ENCODE measurements around the gene BICC1.
"Not testable (repeated sequence)": the region's sequence is repeated elsewhere in the genome, so short reads cannot be mapped to it uniquely, and the experiment has no call there.

The BICC1 gene

DNA sequence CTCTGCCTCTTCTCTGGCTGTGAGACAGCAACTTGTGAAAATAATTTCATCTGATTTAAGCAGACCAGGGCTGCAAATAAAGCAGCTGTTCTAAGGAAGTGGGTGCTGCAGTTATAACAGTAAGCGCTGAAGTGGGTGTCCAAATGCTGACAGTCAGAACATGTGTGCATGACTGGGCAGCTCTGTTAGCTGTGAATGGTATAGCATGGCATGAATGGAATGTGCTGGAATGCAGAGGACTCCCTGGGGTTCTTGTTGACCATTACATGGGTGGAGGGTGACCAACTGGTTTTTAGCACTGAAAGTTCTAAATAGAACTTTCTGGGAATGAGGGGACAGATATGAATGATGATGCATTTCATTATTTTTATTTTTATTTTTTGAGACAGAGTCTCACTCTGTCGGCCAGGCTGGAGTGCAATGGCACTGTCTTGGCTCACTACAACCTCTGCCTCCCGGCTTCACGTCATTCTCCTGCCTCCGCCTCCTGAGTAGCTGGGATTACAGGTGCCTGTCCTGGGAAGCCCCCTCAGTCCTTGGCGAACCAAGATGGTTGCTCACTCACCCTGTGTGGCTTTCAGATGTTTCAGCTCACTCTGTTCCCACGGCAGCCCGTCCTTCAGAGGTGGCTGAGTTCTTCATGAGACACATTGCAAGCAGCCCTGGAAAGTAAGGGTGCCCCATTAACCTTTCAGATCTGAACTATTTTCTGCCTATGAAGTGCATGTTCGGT is 344.0 kb downstream of the BICC1 start:
- Histone ChIP-seq H3K9me3 (replicated peaks in 1 of 2; ENCODE audit: control insufficient read depth in 2 of 2, insufficient read depth in 1 of 2, low read depth in 1 of 2, low read length in 2 of 2) (no peaks in the 10 kb centered on the region), H3K27me3 (ENCODE audit: control insufficient read depth in 3 of 3, insufficient read depth in 3 of 3, low read depth in 1 of 3, low read length in 3 of 3) (no peaks in the 10 kb centered on the region), H4K91ac (ENCODE audit: low read depth, low read length, poor library complexity) (no peak overlapping the region), H2BK15ac (ENCODE audit: low read length) (peak overlapping the region; percentile 50), H2BK12ac (ENCODE audit: low read length) (no peak overlapping the region), H3K79me1 (ENCODE audit: low read depth, low read length) (no peaks in the 10 kb centered on the region), H2AK5ac (ENCODE audit: low read depth, low read length) (peak overlapping the region; percentile 42), H3K14ac (ENCODE audit: low read length) (no peak overlapping the region), H3K9ac (ENCODE audit: low read depth, low read length, poor library complexity) (no peak overlapping the region), H4K8ac (ENCODE audit: low read depth, low read length) (no peak overlapping the region), H3K4me1 (ENCODE audit: control insufficient read depth in 2 of 2, insufficient read depth in 1 of 2, low read depth in 1 of 2, low read length in 2 of 2) (peaks cover 0 to 5% of the 10 kb centered on the region in 2 donors), H3K18ac (ENCODE audit: low read length) (peak overlapping the region; percentile 62), H3K27ac (replicated peaks; ENCODE audit: low read length) (no peak overlapping the region), H3K36me3 (replicated peaks in 1 of 2; ENCODE audit: control insufficient read depth in 2 of 2, insufficient read depth in 2 of 2, low read length in 2 of 2) (no peaks in the 10 kb centered on the region), H3K4me2 (ENCODE audit: insufficient read depth, low read length, poor library complexity, severe bottlenecking) (no peak overlapping the region), H2BK120ac (ENCODE audit: low read depth, low read length) (no peak overlapping the region), H2AFZ (ENCODE audit: low read length) (no peak overlapping the region), H2BK5ac (ENCODE audit: low read length) (peak overlapping the region; percentile 77), H3K4ac (ENCODE audit: low read length) (no peak overlapping the region), H3K23ac (ENCODE audit: low read depth, low read length, poor library complexity) (no peak overlapping the region), H3K4me3 (ENCODE audit: low read length in 2 of 2) (no peak overlapping the region)
- no CpG with 5 or more reads among the region's 9 CpGs for WGBS, 2 donors (ENCODE audit: extremely low coverage in 2 of 2, insufficient read length in 2 of 2, insufficient replicate concordance in 1 of 2)
- no peak for DNase-seq (ENCODE audit: low spot score)

DNA sequence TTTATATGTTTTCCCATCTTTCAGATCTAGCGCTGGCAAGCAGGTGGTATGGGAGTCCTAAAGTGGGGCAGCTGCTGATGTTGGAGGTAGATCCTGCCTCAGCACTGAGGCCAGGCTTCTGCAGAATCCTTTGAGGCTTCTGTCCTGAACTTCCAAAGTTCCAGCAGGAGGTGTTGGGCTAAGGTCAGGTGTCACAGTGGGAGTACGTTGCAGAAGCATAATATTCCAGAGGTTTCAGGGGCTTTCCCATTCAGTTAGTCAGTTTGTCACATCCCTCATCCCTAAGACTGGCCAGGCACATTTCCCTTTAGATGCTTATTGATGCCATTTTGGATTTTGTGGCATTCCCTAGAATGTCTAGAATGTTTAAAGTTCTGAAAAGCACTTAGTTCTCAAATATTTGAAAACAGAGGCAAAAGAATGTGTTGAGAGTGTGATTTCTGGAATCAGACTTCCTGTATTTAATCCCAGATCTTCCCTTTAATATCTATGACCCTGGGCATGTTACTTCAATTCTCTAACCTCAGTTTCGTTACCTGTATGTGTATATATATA is 344.7 kb downstream of the BICC1 start:
- no peak overlapping the region for H3K4me3 ChIP-seq (ENCODE audit: low read length in 2 of 2)
- peaks cover 0 to 5% of the 10 kb centered on the region in 2 donors for H3K4me1 ChIP-seq (ENCODE audit: control insufficient read depth in 2 of 2, insufficient read depth in 1 of 2, low read depth in 1 of 2, low read length in 2 of 2)
- H3K23ac ChIP-seq (ENCODE audit: low read depth, low read length, poor library complexity), result no peak overlapping the region
- no peak overlapping the region for H4K8ac ChIP-seq (ENCODE audit: low read depth, low read length)
- no peak overlapping the region for H3K4me2 ChIP-seq (ENCODE audit: insufficient read depth, low read length, poor library complexity, severe bottlenecking)
- no peak overlapping the region for H2BK12ac ChIP-seq (ENCODE audit: low read length)
- no peaks in the 10 kb centered on the region for H3K36me3 ChIP-seq (replicated peaks in 1 of 2; ENCODE audit: control insufficient read depth in 2 of 2, insufficient read depth in 2 of 2, low read length in 2 of 2)
- no peaks in the 10 kb centered on the region for H3K9me3 ChIP-seq (replicated peaks in 1 of 2; ENCODE audit: control insufficient read depth in 2 of 2, insufficient read depth in 1 of 2, low read depth in 1 of 2, low read length in 2 of 2)
- H2BK5ac ChIP-seq (ENCODE audit: low read length), result peak overlapping the region; percentile 77
- H3K9ac ChIP-seq (ENCODE audit: low read depth, low read length, poor library complexity), result no peak overlapping the region
- WGBS, 2 donors (ENCODE audit: extremely low coverage in 2 of 2, insufficient read length in 2 of 2, insufficient replicate concordance in 1 of 2), result no CpG with 5 or more reads among the region's 3 CpGs
- H3K14ac ChIP-seq (ENCODE audit: low read length), result no peak overlapping the region
- H3K79me1 ChIP-seq (ENCODE audit: low read depth, low read length), result no peaks in the 10 kb centered on the region
- no peak for DNase-seq (ENCODE audit: low spot score)
- H3K27ac ChIP-seq (replicated peaks; ENCODE audit: low read length), result no peak overlapping the region
- H4K91ac ChIP-seq (ENCODE audit: low read depth, low read length, poor library complexity), result no peak overlapping the region
- H2BK15ac ChIP-seq (ENCODE audit: low read length), result peak overlapping the region; percentile 50
- H3K27me3 ChIP-seq (ENCODE audit: control insufficient read depth in 3 of 3, insufficient read depth in 3 of 3, low read depth in 1 of 3, low read length in 3 of 3), result no peaks in the 10 kb centered on the region
- H2AK5ac ChIP-seq (ENCODE audit: low read depth, low read length), result peak overlapping the region; percentile 42
- no peak overlapping the region for H2AFZ ChIP-seq (ENCODE audit: low read length)
- H2BK120ac ChIP-seq (ENCODE audit: low read depth, low read length), result no peak overlapping the region
- peak overlapping the region; percentile 53 for H3K18ac ChIP-seq (ENCODE audit: low read length)
- no peak overlapping the region for H3K4ac ChIP-seq (ENCODE audit: low read length)

DNA sequence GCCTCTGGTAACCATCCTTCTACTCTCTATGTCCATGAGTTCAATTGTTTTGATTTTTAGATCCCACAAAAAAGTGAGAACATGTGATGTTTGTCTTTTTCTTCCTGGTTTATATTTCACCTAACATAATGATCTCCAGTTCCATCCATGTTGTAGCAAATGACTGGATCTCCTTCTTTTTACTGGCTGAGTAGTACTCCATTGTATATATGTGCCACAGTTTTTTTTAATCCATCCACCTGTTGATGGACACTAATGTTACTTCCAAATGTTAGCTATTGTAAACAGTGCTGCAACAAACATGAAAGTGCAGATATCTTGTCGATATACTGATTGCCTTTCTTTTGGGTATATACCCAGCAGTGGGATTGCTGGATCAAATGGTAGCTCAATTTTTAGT is 345.5 kb downstream of the BICC1 start:
- H4K8ac ChIP-seq (ENCODE audit: low read depth, low read length); H3K4ac ChIP-seq (ENCODE audit: low read length); H4K91ac ChIP-seq (ENCODE audit: low read depth, low read length, poor library complexity); H3K4me3 ChIP-seq (ENCODE audit: low read length in 2 of 2); H3K27me3 ChIP-seq (ENCODE audit: control insufficient read depth in 3 of 3, insufficient read depth in 3 of 3, low read depth in 1 of 3, low read length in 3 of 3); H2AFZ ChIP-seq (ENCODE audit: low read length); H2BK15ac ChIP-seq (ENCODE audit: low read length); H3K23ac ChIP-seq (ENCODE audit: low read depth, low read length, poor library complexity); H2BK120ac ChIP-seq (ENCODE audit: low read depth, low read length); H3K9ac ChIP-seq (ENCODE audit: low read depth, low read length, poor library complexity); H2BK12ac ChIP-seq (ENCODE audit: low read length); H3K9me3 ChIP-seq (replicated peaks in 1 of 2; ENCODE audit: control insufficient read depth in 2 of 2, insufficient read depth in 1 of 2, low read depth in 1 of 2, low read length in 2 of 2); H3K79me1 ChIP-seq (ENCODE audit: low read depth, low read length); H3K4me1 ChIP-seq (ENCODE audit: control insufficient read depth in 2 of 2, insufficient read depth in 1 of 2, low read depth in 1 of 2, low read length in 2 of 2); H2AK5ac ChIP-seq (ENCODE audit: low read depth, low read length); H3K4me2 ChIP-seq (ENCODE audit: insufficient read depth, low read length, poor library complexity, severe bottlenecking); DNase-seq (ENCODE audit: low spot score); H3K36me3 ChIP-seq (replicated peaks in 1 of 2; ENCODE audit: control insufficient read depth in 2 of 2, insufficient read depth in 2 of 2, low read length in 2 of 2); H2BK5ac ChIP-seq (ENCODE audit: low read length); H3K18ac ChIP-seq (ENCODE audit: low read length); H3K14ac ChIP-seq (ENCODE audit: low read length); H3K27ac ChIP-seq (replicated peaks; ENCODE audit: low read length): not testable (repeated sequence)
- no CpG with 5 or more reads among the region's 1 CpG for WGBS, 2 donors (ENCODE audit: extremely low coverage in 2 of 2, insufficient read length in 2 of 2, insufficient replicate concordance in 1 of 2)

- H3K27ac ChIP-seq (replicated peaks; ENCODE audit: low read length), result no peak overlapping the region
- no peaks in the 10 kb centered on the region for H3K79me1 ChIP-seq (ENCODE audit: low read depth, low read length)
- no peaks in the 10 kb centered on the region for H3K9me3 ChIP-seq (replicated peaks in 1 of 2; ENCODE audit: control insufficient read depth in 2 of 2, insufficient read depth in 1 of 2, low read depth in 1 of 2, low read length in 2 of 2)
- no peak overlapping the region for H3K4me3 ChIP-seq (ENCODE audit: low read length in 2 of 2)
- H3K4ac ChIP-seq (ENCODE audit: low read length), result no peak overlapping the region
- no peak overlapping the region for H3K18ac ChIP-seq (ENCODE audit: low read length)
- no peak overlapping the region for H3K23ac ChIP-seq (ENCODE audit: low read depth, low read length, poor library complexity)
- no peak overlapping the region for H2AK5ac ChIP-seq (ENCODE audit: low read depth, low read length)
- WGBS, 2 donors (ENCODE audit: extremely low coverage in 2 of 2, insufficient read length in 2 of 2, insufficient replicate concordance in 1 of 2), result no CpG with 5 or more reads among the region's 2 CpGs
- no peak overlapping the region for H3K14ac ChIP-seq (ENCODE audit: low read length)
- H3K36me3 ChIP-seq (replicated peaks in 1 of 2; ENCODE audit: control insufficient read depth in 2 of 2, insufficient read depth in 2 of 2, low read length in 2 of 2), result no peaks in the 10 kb centered on the region
- no peak overlapping the region for H4K8ac ChIP-seq (ENCODE audit: low read depth, low read length)
- H3K4me1 ChIP-seq (ENCODE audit: control insufficient read depth in 2 of 2, insufficient read depth in 1 of 2, low read depth in 1 of 2, low read length in 2 of 2), result peaks cover 0 to 5% of the 10 kb centered on the region in 2 donors
- no peak for DNase-seq (ENCODE audit: low spot score)
- no peak overlapping the region for H2BK5ac ChIP-seq (ENCODE audit: low read length)
- H2BK12ac ChIP-seq (ENCODE audit: low read length), result no peak overlapping the region
- H3K27me3 ChIP-seq (ENCODE audit: control insufficient read depth in 3 of 3, insufficient read depth in 3 of 3, low read depth in 1 of 3, low read length in 3 of 3), result no peaks in the 10 kb centered on the region
- no peak overlapping the region for H2AFZ ChIP-seq (ENCODE audit: low read length)
- no peak overlapping the region for H3K9ac ChIP-seq (ENCODE audit: low read depth, low read length, poor library complexity)
- no peak overlapping the region for H2BK120ac ChIP-seq (ENCODE audit: low read depth, low read length)
- H4K91ac ChIP-seq (ENCODE audit: low read depth, low read length, poor library complexity), result no peak overlapping the region
- no peak overlapping the region for H2BK15ac ChIP-seq (ENCODE audit: low read length)
- no peak overlapping the region for H3K4me2 ChIP-seq (ENCODE audit: insufficient read depth, low read length, poor library complexity, severe bottlenecking)
Measured at GRCh38 chr10:58859526-58859925, 346.9 kb downstream of the BICC1 start.
